ENCODE results near the gene APC. TPM values are rescaled to one million over a fixed set of nuclear protein-coding genes. Genes with fewer than 3 reads are reported as not detected.

APC gene
- total and polyA plus RNA-seq, 10 of the 15 experiments (the other 5 are each of a cell fraction or from before 2014, with no cell fraction given) = 3.2 to 23.3 (median 13.8) TPM

GRCh38 chr5:112883192-112883591 lies 145.5 kb downstream of the APC start (continued):
- TF ChIP-seq ZNF274 (IDR thresholded peaks at IDR 0.05; ENCODE audit: insufficient read depth, insufficient read length) (no peak), NR2F1 (conservative IDR thresholded peaks at IDR 0.05) (no peak), CREM (IDR thresholded peaks at IDR 0.05; ENCODE audit: low read depth) (no peak)

DNA sequence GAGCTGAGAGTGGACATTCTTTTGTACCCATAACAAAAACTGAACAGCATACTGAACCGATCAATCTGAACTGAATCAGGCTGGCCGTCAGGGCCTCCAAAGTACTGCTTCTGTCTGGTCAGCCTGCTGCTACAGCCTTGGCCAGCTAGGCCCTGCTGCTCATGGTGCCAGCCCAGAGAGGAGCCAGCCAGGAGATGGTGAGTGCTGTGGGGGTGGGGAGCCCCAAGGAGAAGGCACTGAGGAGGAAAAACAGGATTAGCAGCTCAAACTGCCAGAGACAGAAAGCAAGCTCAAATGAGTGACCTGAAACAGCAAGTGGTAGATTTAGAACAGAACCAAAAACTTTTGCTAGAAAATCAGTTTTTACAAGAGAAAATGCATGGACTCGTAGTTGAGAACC lies 147.3 kb downstream of the APC start:
- CTCF ChIA-PET = no interaction called here
- in situ Hi-C loops (cut with MboI) = no loop called here

More for the DNA sequence above, 147.3 kb downstream of the APC start:
- ATAC-seq (no peak), FAIRE-seq (no peak), DNase-seq (ENCODE audit: low read depth, low spot score) (no peak)
- H3K36me3 ChIP-seq (ENCODE audit: control insufficient read depth in 2 of 2, insufficient read depth in 2 of 2, low read length in 1 of 2) = peaks cover 20 to 45% of the 10 kb centered on the region in 2 experiments
- no peak overlapping the region for H3K9ac ChIP-seq (ENCODE audit: control insufficient read depth, insufficient read depth, low read length)
- intact Hi-C loops (cut with micrococcal nuclease; ENCODE audit: unreplicated experiment) = no loop called here
- no peaks in the 10 kb centered on the region for H4K20me1 ChIP-seq (ENCODE audit: control insufficient read depth, insufficient read depth)
- no peak overlapping the region for H3K4me2 ChIP-seq (ENCODE audit: control insufficient read depth, insufficient read depth)
- no peaks in the 10 kb centered on the region for H3K27me3 ChIP-seq (replicated peaks in 1 of 2; ENCODE audit: control insufficient read depth in 2 of 2, insufficient read depth in 2 of 2, low read length in 1 of 2)
- BruUV-seq (replicated peaks) = no TSS peak
- H3K4me1 ChIP-seq (ENCODE audit: control insufficient read depth, insufficient read depth, low read length) = no peaks in the 10 kb centered on the region
- no peak overlapping the region for H3K4me3 ChIP-seq
- no peaks in the 10 kb centered on the region for H3K79me2 ChIP-seq (ENCODE audit: control insufficient read depth, insufficient read depth, low read length)
- POLR2A ChIA-PET = no interaction called here
- no peaks in the 10 kb centered on the region; the same call in 2 of the 3 replicates for H3K9me3 ChIP-seq (replicated peaks; ENCODE audit: control insufficient read depth, insufficient read depth, low read length)
- TF ChIP-seq IRF4 (IDR thresholded peaks at IDR 0.05; ENCODE audit: low read depth, low read length) = no peak
- no peak for TF ChIP-seq RELB (IDR thresholded peaks at IDR 0.05; ENCODE audit: low read depth)
- no peak for TF ChIP-seq NFYB (IDR thresholded peaks at IDR 0.05; ENCODE audit: insufficient read depth, low read depth, low read length)
- TF ChIP-seq NBN (IDR thresholded peaks at IDR 0.05) = no peak
- no peak for TF ChIP-seq BCL11A (IDR thresholded peaks at IDR 0.05; ENCODE audit: low read depth, low read length)
- TF ChIP-seq TARDBP (IDR thresholded peaks at IDR 0.05; ENCODE audit: borderline replicate concordance) = no peak
- SMC1A ChIA-PET (ENCODE audit: uncharacterized antibody, unreplicated experiment) = no interaction called here
- no peak overlapping the region for H2AFZ ChIP-seq (ENCODE audit: control insufficient read depth, low read depth, low read length)
- RAD21 ChIA-PET (ENCODE audit: unreplicated experiment) = no interaction called here
- WGBS (ENCODE audit: insufficient coverage, insufficient replicate concordance, low lambda C conversion rate, missing lambda C conversion rate) = 100% methylated on average over 3 of the region's 3 CpGs
- no peak overlapping the region for H3K27ac ChIP-seq (ENCODE audit: control insufficient read depth, insufficient read depth)

All from GM12878 (cell line).